Gastroesophageal sphincter (tissue), 3 donors: ENCODE data around the gene TTYH1.

Experiments used
- EP300 ChIP-seq: sonication (generic); formaldehyde crosslinking; IDR thresholded peaks from one replicate; pipeline ENCODE4 v1.6.1; 2017; ENCODE audit warnings: antibody characterized with exemption, mild to moderate bottlenecking
- POLR2A ChIP-seq, 2 donors: fragments of 450-650 bp; IDR thresholded peaks; one replicate each; pipeline ENCODE4 v1.6.1; 2017; ENCODE audit warnings: antibody characterized with exemption in 2 of 2, mild to moderate bottlenecking in 2 of 2, moderate library complexity in 1 of 2
- TF ChIP-seq, protein P1 (sequence below), 4 experiments: fragments of 200-600 bp in 2 of 4; fragments of 450-650 bp in 2 of 4; sonication (generic) in 1 of 4; IDR thresholded peaks; one replicate each; pipeline ENCODE4 v1.5.1; 2017 to 2019; ENCODE audit warnings: antibody characterized with exemption in 4 of 4, mild to moderate bottlenecking in 2 of 4, moderate library complexity in 2 of 4

DNA sequence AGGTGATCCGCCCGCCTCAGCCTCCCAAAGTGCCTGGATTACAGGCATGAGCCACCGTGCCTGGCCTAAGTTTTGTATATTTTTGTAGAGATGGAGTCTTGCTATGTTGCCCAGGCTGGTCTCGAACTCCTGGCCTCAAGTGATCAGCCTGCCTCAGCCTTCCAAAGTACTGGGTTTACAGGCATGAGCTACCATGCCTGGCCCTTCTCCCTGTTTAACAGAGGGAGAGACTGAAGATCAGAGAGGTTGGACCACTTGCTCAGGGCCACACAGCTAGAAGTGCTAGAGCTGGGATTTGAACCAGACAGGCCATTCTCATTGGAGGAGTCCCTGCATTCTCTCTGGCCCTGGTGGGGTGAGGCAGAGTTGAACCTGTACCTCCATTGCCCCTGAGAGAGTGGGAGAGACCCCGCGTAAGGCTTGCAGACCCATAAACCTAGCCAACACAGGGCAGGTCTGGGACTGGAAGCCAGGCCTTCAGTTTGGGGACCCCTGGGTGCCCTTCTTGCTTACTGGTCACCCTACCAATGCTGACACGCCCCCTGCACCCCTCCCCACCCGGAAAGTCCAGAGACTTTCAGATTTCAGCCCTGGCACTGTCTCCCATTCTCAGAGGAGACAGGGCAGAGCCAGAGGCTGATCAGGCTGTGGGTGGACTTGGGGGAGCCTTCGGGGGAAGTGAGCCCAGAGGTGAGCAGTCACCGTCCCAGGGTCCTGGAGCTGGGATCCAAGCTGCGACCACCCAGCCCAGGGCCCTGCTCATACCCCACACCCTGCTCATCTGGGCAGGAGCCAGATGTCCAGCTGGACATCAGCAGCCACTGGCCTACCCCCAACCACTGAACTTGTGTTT lies 13.3 kb downstream of the TTYH1 start:
- TF ChIP-seq, protein P1, sequence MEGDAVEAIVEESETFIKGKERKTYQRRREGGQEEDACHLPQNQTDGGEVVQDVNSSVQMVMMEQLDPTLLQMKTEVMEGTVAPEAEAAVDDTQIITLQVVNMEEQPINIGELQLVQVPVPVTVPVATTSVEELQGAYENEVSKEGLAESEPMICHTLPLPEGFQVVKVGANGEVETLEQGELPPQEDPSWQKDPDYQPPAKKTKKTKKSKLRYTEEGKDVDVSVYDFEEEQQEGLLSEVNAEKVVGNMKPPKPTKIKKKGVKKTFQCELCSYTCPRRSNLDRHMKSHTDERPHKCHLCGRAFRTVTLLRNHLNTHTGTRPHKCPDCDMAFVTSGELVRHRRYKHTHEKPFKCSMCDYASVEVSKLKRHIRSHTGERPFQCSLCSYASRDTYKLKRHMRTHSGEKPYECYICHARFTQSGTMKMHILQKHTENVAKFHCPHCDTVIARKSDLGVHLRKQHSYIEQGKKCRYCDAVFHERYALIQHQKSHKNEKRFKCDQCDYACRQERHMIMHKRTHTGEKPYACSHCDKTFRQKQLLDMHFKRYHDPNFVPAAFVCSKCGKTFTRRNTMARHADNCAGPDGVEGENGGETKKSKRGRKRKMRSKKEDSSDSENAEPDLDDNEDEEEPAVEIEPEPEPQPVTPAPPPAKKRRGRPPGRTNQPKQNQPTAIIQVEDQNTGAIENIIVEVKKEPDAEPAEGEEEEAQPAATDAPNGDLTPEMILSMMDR (IDR thresholded peaks at IDR 0.05) = no peak
- TF ChIP-seq POLR2A (IDR thresholded peaks at IDR 0.05) (no peak), EP300 (no peak)
